ENCODE data around the gene FAM221B.

GRCh38 chr9:35820076-35820475, 8.5 kb downstream of the FAM221B start:
- TF ChIP-seq CTCF (IDR thresholded peaks at IDR 0.05) (no peak), POLR2AphosphoS5 (IDR thresholded peaks at IDR 0.05; ENCODE audit: insufficient read depth in 1 of 2, low read depth in 1 of 2) (no peak)
